NCI-H1417 (cell line): ENCODE data around the gene IFNLR1.

Source experiments
- DNase-seq, 3 experiments: peaks; one replicate each; lab custom pipeline; 2025; lab: John Stamatoyannopoulos, UW

Gene IFNLR1

GRCh38 chr1:24205345-24206082 lies 18.4 kb upstream of the IFNLR1 start:
- no peak for DNase-seq

- no peak for DNase-seq
Measured at GRCh38 chr1:24204116-24204515, 17.0 kb upstream of the IFNLR1 start.

GRCh38 chr1:24203404-24203803 lies 16.3 kb upstream of the IFNLR1 start:
- no peak for DNase-seq

GRCh38 chr1:24202987-24203386 lies 15.9 kb upstream of the IFNLR1 start:
- DNase-seq, result no peak

GRCh38 chr1:24202556-24202955 lies 15.5 kb upstream of the IFNLR1 start:
- no peak for DNase-seq

- DNase-seq, result peak; percentile 62 to 82 (median 82)
Measured at GRCh38 chr1:24201941-24202440, 14.9 kb upstream of the IFNLR1 start.

GRCh38 chr1:24199291-24199900 lies 12.3 kb upstream of the IFNLR1 start:
- DNase-seq, result peak; percentile 52 to 78 (median 72)

- no peak for DNase-seq
Measured at GRCh38 chr1:24198766-24199165, 11.7 kb upstream of the IFNLR1 start.

- no peak for DNase-seq
Measured at GRCh38 chr1:24195874-24196273, 8.8 kb upstream of the IFNLR1 start.

GRCh38 chr1:24195136-24195535 lies 8.0 kb upstream of the IFNLR1 start:
- DNase-seq, result no peak

GRCh38 chr1:24193046-24193445 lies 6.0 kb upstream of the IFNLR1 start:
- DNase-seq, result no peak

- no peak for DNase-seq
Measured at GRCh38 chr1:24191860-24192259, 4.8 kb upstream of the IFNLR1 start.

- DNase-seq, result no peak
Measured at GRCh38 chr1:24190983-24191461, 3.9 kb upstream of the IFNLR1 start.

- no peak for DNase-seq
Measured at GRCh38 chr1:24189528-24189927, 2.4 kb upstream of the IFNLR1 start.

GRCh38 chr1:24186711-24186992 lies 437 bp downstream of the IFNLR1 start:
- DNase-seq, result no peak

- peak in 2 of 3 experiments; percentile 22 to 30 for DNase-seq
Measured at GRCh38 chr1:24186031-24186710, 918 bp downstream of the IFNLR1 start.

- DNase-seq, result no peak
Measured at GRCh38 chr1:24185076-24185475, 2.0 kb downstream of the IFNLR1 start.

- DNase-seq, result no peak
Measured at GRCh38 chr1:24182061-24182460, 5.0 kb downstream of the IFNLR1 start.

GRCh38 chr1:24181619-24182018 lies 5.5 kb downstream of the IFNLR1 start:
- no peak for DNase-seq

GRCh38 chr1:24180676-24181075 lies 6.4 kb downstream of the IFNLR1 start:
- no peak for DNase-seq

GRCh38 chr1:24179251-24179840 lies 7.7 kb downstream of the IFNLR1 start:
- DNase-seq, result no peak

- no peak for DNase-seq
Measured at GRCh38 chr1:24178407-24178806, 8.7 kb downstream of the IFNLR1 start.

GRCh38 chr1:24177161-24177560 lies 9.9 kb downstream of the IFNLR1 start:
- no peak for DNase-seq
